Liver (tissue), 9 donors: ENCODE data around the gene CHD5. TPM values are rescaled to one million over a fixed set of nuclear protein-coding genes. Genes with fewer than 3 reads are reported as not detected.

Source experiments
- DNase-seq: peaks from one replicate; pipeline ENCODE4 v3.0.0-alpha.2; 2017; ENCODE audit warnings: low spot score
- H3K27ac ChIP-seq, 2 donors: one replicate each; pipeline ENCODE4 v1.7.0; 2013; ENCODE audit warnings: inconsistent platforms in 2 of 2, low read length in 2 of 2, control low read depth in 1 of 2, low read depth in 1 of 2, mild to moderate bottlenecking in 1 of 2
- H3K27me3 ChIP-seq, 4 donors: one replicate each; pipeline versions ENCODE4 v1.6.1 to v1.7.0; 2013; ENCODE audit warnings: low read length in 3 of 4, inconsistent platforms in 1 of 4, mild to moderate bottlenecking in 1 of 4, moderate library complexity in 1 of 4; ENCODE audit not compliant: control insufficient read depth in 4 of 4, insufficient read depth in 4 of 4
- H3K36me3 ChIP-seq, 4 donors: one replicate each; pipeline versions ENCODE4 v1.6.1 to v1.7.0; 2013; ENCODE audit warnings: low read length in 3 of 4, mild to moderate bottlenecking in 3 of 4, low read depth in 1 of 4, moderate library complexity in 1 of 4; ENCODE audit not compliant: control insufficient read depth in 4 of 4, insufficient read depth in 3 of 4
- H3K4me1 ChIP-seq, 4 donors: one replicate each; pipeline versions ENCODE4 v1.6.1 to v1.7.0; 2013; ENCODE audit warnings: low read length in 3 of 4, mild to moderate bottlenecking in 3 of 4, moderate library complexity in 1 of 4; ENCODE audit not compliant: control insufficient read depth in 4 of 4, insufficient read depth in 4 of 4
- H3K4me3 ChIP-seq, 3 donors: one replicate each; pipeline versions ENCODE4 v1.6.1 to v1.7.0; 2013; ENCODE audit warnings: low read length in 3 of 3, control low read depth in 1 of 3, low read depth in 1 of 3, mild to moderate bottlenecking in 1 of 3
- H3K9ac ChIP-seq, 2 donors: one replicate each; pipeline ENCODE4 v1.7.0; 2013; ENCODE audit warnings: low read length in 2 of 2, mild to moderate bottlenecking in 2 of 2, moderate library complexity in 2 of 2, control low read depth in 1 of 2, low read depth in 1 of 2
- H3K9me3 ChIP-seq, 4 donors: one replicate each; pipeline versions ENCODE4 v1.6.1 to v1.7.0; 2013; ENCODE audit warnings: low read length in 3 of 4; ENCODE audit not compliant: control insufficient read depth in 4 of 4
- ATF3 ChIP-seq: IDR thresholded peaks from 2 replicates; pipeline ENCODE4 v1.6.1; 2016; ENCODE audit warnings: antibody characterized with exemption
- EGR1 ChIP-seq, 2 donors: IDR thresholded peaks; 2 replicates each; pipeline ENCODE4 v1.6.1; 2016 to 2018; ENCODE audit warnings: antibody characterized with exemption in 2 of 2, low read depth in 2 of 2
- FOXA1 ChIP-seq: IDR thresholded peaks from 2 replicates; pipeline ENCODE4 v1.6.1; 2016; ENCODE audit warnings: antibody characterized with exemption
- FOXA2 ChIP-seq: IDR thresholded peaks from 2 replicates; pipeline ENCODE4 v1.6.1; 2016; ENCODE audit warnings: antibody characterized with exemption
- GABPA ChIP-seq, 2 donors: IDR thresholded peaks in 1 of 2; conservative IDR thresholded peaks in 1 of 2; 2 replicates each; pipeline ENCODE4 v1.6.1; 2016; ENCODE audit warnings: antibody characterized with exemption in 2 of 2, mild to moderate bottlenecking in 1 of 2, moderate library complexity in 1 of 2
- HNF4A ChIP-seq, 2 donors: conservative IDR thresholded peaks; 2 replicates each; pipeline ENCODE4 v1.6.1; 2016; ENCODE audit warnings: antibody characterized with exemption in 2 of 2, mild to moderate bottlenecking in 2 of 2
- HNF4G ChIP-seq: IDR thresholded peaks from 2 replicates; pipeline ENCODE4 v1.6.1; 2016; ENCODE audit warnings: antibody characterized with exemption
- JUND ChIP-seq, 2 donors: IDR thresholded peaks; 2 replicates each; pipeline ENCODE4 v1.6.1; 2016; ENCODE audit warnings: antibody characterized with exemption in 2 of 2
- MAX ChIP-seq: IDR thresholded peaks from 2 replicates; pipeline ENCODE4 v1.6.1; 2016; ENCODE audit warnings: antibody characterized with exemption
- NR2F2 ChIP-seq: IDR thresholded peaks from 2 replicates; pipeline ENCODE4 v1.6.1; 2016; ENCODE audit warnings: antibody characterized with exemption
- RAD21 ChIP-seq, 2 donors: IDR thresholded peaks; 2 replicates each; pipeline ENCODE4 v1.6.1; 2016; ENCODE audit warnings: antibody characterized with exemption in 2 of 2, mild to moderate bottlenecking in 2 of 2
- REST ChIP-seq: IDR thresholded peaks from 2 replicates; pipeline ENCODE4 v1.6.1; 2016; ENCODE audit warnings: antibody characterized with exemption, mild to moderate bottlenecking
- RXRA ChIP-seq, 2 donors: IDR thresholded peaks; 2 replicates each; pipeline ENCODE4 v1.6.1; 2017 to 2018; ENCODE audit warnings: antibody characterized with exemption in 2 of 2, mild to moderate bottlenecking in 1 of 2
- SP1 ChIP-seq: IDR thresholded peaks from 2 replicates; pipeline ENCODE4 v1.6.1; 2018; ENCODE audit warnings: antibody characterized with exemption, mild to moderate bottlenecking
- TAF1 ChIP-seq: conservative IDR thresholded peaks from 2 replicates; pipeline ENCODE4 v1.6.1; 2016; ENCODE audit warnings: antibody characterized with exemption, mild to moderate bottlenecking
- YY1 ChIP-seq: IDR thresholded peaks from 2 replicates; pipeline ENCODE4 v1.6.1; 2016; ENCODE audit warnings: antibody characterized with exemption, mild to moderate bottlenecking
- ZBTB33 ChIP-seq: IDR thresholded peaks from 2 replicates; pipeline ENCODE4 v1.6.1; 2016; ENCODE audit warnings: antibody characterized with exemption
- WGBS: extraction: QIAGEN DNeasy Blood & Tissue Kit; methylation state at CpG from one replicate; pipeline ENCODE4 v1.1.7; 2013; 5-methylcytosine and 5-hydroxymethylcytosine counted together
- polyA plus RNA-seq, 2 donors: library from polyadenylated mRNA; stranded (reverse) in 1 of 2; unstranded in 1 of 2; fragments of 200-250 nt in 1 of 2; fragments of >200 nt in 1 of 2; fragmentation: Nextera tagmentation in 1 of 2; extraction: Ambion mirVana in 1 of 2; gene quantifications; one replicate each; pipeline versions ENCODE4 v1.2.1 to v1.2.3, GENCODE V29; 2013 to 2015
- total RNA-seq, 2 donors: library from RNA; depleted of rRNA; stranded (reverse); fragments of >200 nt; gene quantifications; one replicate each; pipeline ENCODE4 v1.2.3, GENCODE V29; 2014
- donor health status: healthy.
- donor health status: healthy.
- donor health status: healthy.
- donor health status: healthy.
- donor health status: healthy.

The CHD5 gene
- total and polyA plus RNA-seq, 4 donors = under 0.01 to 0.08 TPM; not detected in 2

- Histone ChIP-seq H3K4me1 (no peaks in the 10 kb centered on the region), H3K9me3 (no peaks in the 10 kb centered on the region), H3K27ac (no peak overlapping the region), H3K27me3 (peaks cover 0 to 2% (median 0%) of the 10 kb centered on the region in 4 donors), H3K9ac (no peak overlapping the region), H3K4me3 (no peak overlapping the region), H3K36me3 (no peaks in the 10 kb centered on the region)
- no peak for TF ChIP-seq FOXA2
- no peak for TF ChIP-seq RXRA (IDR thresholded peaks at IDR 0.05)
- TF ChIP-seq REST = no peak
- TF ChIP-seq FOXA1 = no peak
- TF ChIP-seq YY1 = no peak
- TF ChIP-seq HNF4G = no peak
- no peak for TF ChIP-seq GABPA (IDR thresholded peaks at IDR 0.05 in 1 of 2, conservative IDR thresholded peaks at IDR 0.05 in 1 of 2)
- no peak for TF ChIP-seq SP1
- no peak for TF ChIP-seq ZBTB33
- no peak for DNase-seq
- 94% methylated on average over 17 of the region's 17 CpGs for WGBS
These were observed 58.3 kb downstream of the CHD5 start for GRCh38 chr1:6121651-6122370.

GRCh38 chr1:6121021-6121421, 59.1 kb downstream of the CHD5 start:
- Histone ChIP-seq H3K27me3 (peaks cover 0 to 2% (median 0%) of the 10 kb centered on the region in 4 donors), H3K9ac (no peak overlapping the region), H3K4me1 (no peaks in the 10 kb centered on the region), H3K27ac (no peak overlapping the region), H3K9me3 (no peaks in the 10 kb centered on the region), H3K4me3 (no peak overlapping the region), H3K36me3 (no peaks in the 10 kb centered on the region)
- DNase-seq = no peak
- 89% methylated on average over 18 of the region's 18 CpGs for whole genome bisulfite sequencing
- TF ChIP-seq FOXA1 (no peak), GABPA (IDR thresholded peaks at IDR 0.05 in 1 of 2, conservative IDR thresholded peaks at IDR 0.05 in 1 of 2) (no peak), TAF1 (no peak), JUND (IDR thresholded peaks at IDR 0.05) (no peak), ZBTB33 (no peak), NR2F2 (no peak), EGR1 (IDR thresholded peaks at IDR 0.05; ENCODE audit: low read depth in 2 of 2) (no peak), ATF3 (no peak), HNF4A (conservative IDR thresholded peaks at IDR 0.05) (no peak), HNF4G (no peak), YY1 (no peak), FOXA2 (no peak), RAD21 (IDR thresholded peaks at IDR 0.05) (no peak), SP1 (no peak), RXRA (IDR thresholded peaks at IDR 0.05) (no peak), MAX (no peak)
